Naive thymus-derived CD8-positive, alpha-beta T cell (primary cell): Measurements from ENCODE around the gene PPME1. TPM values are rescaled to one million over a fixed set of nuclear protein-coding genes. Genes with fewer than 3 reads are reported as not detected.
A peak's percentile ranks its signal among the peaks of the same experiment; 100 is the strongest.

Experiments used
- ATAC-seq, 2 donors: fragments of 150-1000 bp; cut with Tn5 transposase in 1 of 2; sonication (Bioruptor Pico), chemical (Tn5 transposase) in 1 of 2; 1 replicate in 1 of 2; 2 replicates in 1 of 2; pipeline ENCODE4 v1.10.0; 2021; ENCODE audit warnings: mild to moderate bottlenecking in 2 of 2, moderate library complexity in 2 of 2
- POLR2A ChIA-PET: fragments of 350-600 bp; sonication (Branson Sonifier 250); formaldehyde crosslinking; loops from one replicate; lab custom pipeline; 2021; ENCODE audit warnings: antibody characterized with exemption; lab: Charles Lee
- DNase-seq, 10 donors: peaks; one replicate each; pipeline versions ENCODE4 v3.0.0 to v3.0.0-alpha.2; 2020 to 2022
- H3K27ac Mint-ChIP-seq, 10 donors: one replicate each; pipeline ENCODE4 v1.8.0; 2020 to 2022; ENCODE audit warnings: mild to moderate bottlenecking in 10 of 10, mixed read lengths in 10 of 10, moderate library complexity in 4 of 10, inconsistent platforms in 1 of 10
- H3K27me3 Mint-ChIP-seq, 5 donors: one replicate each; pipeline ENCODE4 v1.8.0; 2021 to 2022; ENCODE audit warnings: mixed read lengths in 5 of 5
- H3K36me3 Mint-ChIP-seq, 3 donors: one replicate each; pipeline ENCODE4 v1.8.0; 2020 to 2022; ENCODE audit warnings: mixed read lengths in 3 of 3, mild to moderate bottlenecking in 2 of 3, inconsistent platforms in 1 of 3
- H3K4me1 Mint-ChIP-seq, 4 donors: one replicate each; pipeline ENCODE4 v1.8.0; 2021 to 2022; ENCODE audit warnings: mixed read lengths in 4 of 4
- H3K4me3 Mint-ChIP-seq, 10 donors: one replicate each; pipeline ENCODE4 v1.8.0; 2020 to 2022; ENCODE audit warnings: mild to moderate bottlenecking in 10 of 10, mixed read lengths in 10 of 10, moderate library complexity in 6 of 10, inconsistent platforms in 1 of 10
- H3K9me3 Mint-ChIP-seq, 9 donors: one replicate each; pipeline ENCODE4 v1.8.0; 2020 to 2022; ENCODE audit warnings: mixed read lengths in 9 of 9, mild to moderate bottlenecking in 3 of 9, inconsistent platforms in 1 of 9, moderate library complexity in 1 of 9
- polyA plus RNA-seq, 3 donors: library from polyadenylated mRNA; unstranded; fragments of 300-500 nt; fragmentation: Illumina TruSeq; gene quantifications; one replicate each; pipeline ENCODE4 v1.2.3, GENCODE V29; 2021
- total RNA-seq, 8 experiments: library from RNA in 2 of 8; stranded (reverse) in 2 of 8; gene quantifications; one replicate each; pipeline ENCODE4 v1.2.3 and lab custom pipeline; 2021 to 2026

PPME1 gene
- total and polyA plus RNA-seq, 5 experiments from 2014 or later = 10.3 to 23.7 (median 14.0) TPM

DNA sequence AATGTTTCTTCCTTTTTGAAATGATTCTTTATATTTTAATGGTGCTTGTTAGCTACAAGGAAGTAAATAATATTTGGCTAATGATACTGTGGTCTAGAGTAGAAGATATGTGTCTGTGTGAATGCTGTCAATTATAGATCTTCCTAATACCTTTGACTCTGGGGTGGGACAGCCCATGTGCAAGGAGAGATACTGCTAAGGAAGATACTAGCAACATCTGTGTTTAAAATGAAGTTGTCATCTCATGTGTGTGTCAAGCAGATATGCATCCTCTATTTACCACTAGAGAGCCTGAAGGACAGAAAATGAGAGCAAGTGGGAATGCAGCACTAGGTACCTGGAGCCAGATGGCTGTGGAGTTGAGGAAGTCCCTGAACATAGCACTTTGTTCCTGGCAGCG is 34.1 kb downstream of the PPME1 start:
- no peak for DNase-seq
- H3K36me3 Mint-ChIP-seq = peaks cover 15 to 52% (median 48%) of the 10 kb centered on the region in 3 donors
- no peaks in the 10 kb centered on the region for H3K27me3 Mint-ChIP-seq
- no peak for ATAC-seq
- no peak overlapping the region for H3K4me3 Mint-ChIP-seq
- H3K9me3 Mint-ChIP-seq = no peaks in the 10 kb centered on the region
- H3K4me1 Mint-ChIP-seq = peaks cover 0 to 3% (median 0%) of the 10 kb centered on the region in 4 donors
- peak overlapping the region in 1 of 10 donors; percentile 29 for H3K27ac Mint-ChIP-seq
- POLR2A ChIA-PET = no interaction called here

DNA sequence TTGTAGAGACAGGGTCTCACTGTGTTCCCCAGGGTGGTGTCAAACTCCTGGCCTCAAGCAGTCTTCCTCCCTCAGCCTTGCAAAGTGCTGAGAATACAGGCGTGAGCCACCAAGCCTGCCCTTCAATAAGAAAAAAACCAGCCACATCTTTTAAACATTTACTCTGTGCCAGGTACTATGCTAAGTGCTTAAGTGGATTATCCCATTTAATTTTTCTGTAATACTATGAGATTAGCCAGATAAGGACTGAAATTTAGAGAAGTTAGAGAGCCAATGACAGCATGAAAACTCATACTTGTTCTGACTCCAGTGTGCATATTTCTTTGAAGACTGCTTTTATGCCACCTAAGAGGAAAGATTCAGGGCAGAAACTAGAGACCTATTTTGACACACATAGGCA is 35.7 kb downstream of the PPME1 start:
- peaks cover 0 to 3% (median 0%) of the 10 kb centered on the region in 4 donors for H3K4me1 Mint-ChIP-seq
- H3K9me3 Mint-ChIP-seq = no peaks in the 10 kb centered on the region
- H3K36me3 Mint-ChIP-seq = peaks cover 15 to 63% (median 48%) of the 10 kb centered on the region in 3 donors
- no peaks in the 10 kb centered on the region for H3K27me3 Mint-ChIP-seq
- H3K4me3 Mint-ChIP-seq = no peak overlapping the region
- no peak for DNase-seq
- ATAC-seq = no peak
- no peak overlapping the region for H3K27ac Mint-ChIP-seq
- POLR2A ChIA-PET = no interaction called here

DNA sequence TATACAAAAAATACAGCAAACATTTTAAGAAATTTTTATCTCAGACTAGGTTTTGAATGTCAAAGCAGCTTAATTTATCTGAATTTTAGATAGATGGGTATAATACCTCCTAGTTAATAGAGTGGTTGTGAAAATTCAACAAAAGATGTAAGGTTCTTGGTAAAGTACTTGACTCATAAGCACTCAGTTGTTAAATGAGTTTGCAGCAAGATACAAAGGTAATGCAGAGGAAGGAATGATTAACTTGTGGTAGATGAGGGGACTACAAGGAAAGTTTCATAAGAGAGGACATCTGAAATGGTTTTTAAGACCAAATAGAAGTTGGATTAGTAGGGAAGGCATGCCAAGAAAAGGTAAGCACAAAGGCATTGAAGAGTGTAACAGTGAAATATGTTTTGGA is 37.4 kb downstream of the PPME1 start:
- H3K36me3 Mint-ChIP-seq = peaks cover 20 to 64% (median 54%) of the 10 kb centered on the region in 3 donors
- H3K4me3 Mint-ChIP-seq = no peak overlapping the region
- ATAC-seq = no peak
- peaks cover 0 to 3% (median 0%) of the 10 kb centered on the region in 4 donors for H3K4me1 Mint-ChIP-seq
- H3K27me3 Mint-ChIP-seq = no peaks in the 10 kb centered on the region
- DNase-seq = no peak
- peaks cover 0 to 2% (median 0%) of the 10 kb centered on the region in 9 donors for H3K9me3 Mint-ChIP-seq
- POLR2A ChIA-PET = interaction anchor here (0.6 kb wide), 1 partner anchor 89 kb away, joined by 5 read pairs; no protein-coding TSS in a partner anchor
- H3K27ac Mint-ChIP-seq = no peak overlapping the region

DNA sequence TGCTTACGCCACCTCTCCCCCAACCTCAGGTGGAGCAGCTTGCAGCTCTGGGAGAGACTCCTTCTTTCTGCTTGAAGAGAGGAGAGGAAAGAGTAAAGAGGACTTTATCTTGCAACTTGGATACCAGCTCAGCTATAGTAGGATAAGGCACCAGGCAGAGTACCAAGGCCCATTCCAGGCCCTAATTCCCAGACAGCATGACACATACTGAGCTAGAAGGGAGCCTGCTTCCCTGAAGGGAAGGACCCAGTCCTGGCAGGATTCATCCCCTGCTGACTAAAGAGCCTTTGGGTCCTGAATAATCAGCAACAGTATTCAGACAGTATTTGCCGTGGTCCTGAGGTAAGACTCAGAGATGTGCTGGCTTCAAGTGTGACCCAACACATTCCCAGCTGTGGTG is 41.4 kb downstream of the PPME1 start:
- peaks cover 0 to 10% (median 5%) of the 10 kb centered on the region in 9 donors for H3K9me3 Mint-ChIP-seq
- H3K27me3 Mint-ChIP-seq = no peaks in the 10 kb centered on the region
- no peak for DNase-seq
- no peak overlapping the region for H3K4me3 Mint-ChIP-seq
- POLR2A ChIA-PET = no interaction called here
- no peak overlapping the region for H3K27ac Mint-ChIP-seq
- no peak for ATAC-seq
- peaks cover 24 to 52% (median 50%) of the 10 kb centered on the region in 3 donors for H3K36me3 Mint-ChIP-seq
- peaks cover 0 to 3% (median 0%) of the 10 kb centered on the region in 4 donors for H3K4me1 Mint-ChIP-seq

DNA sequence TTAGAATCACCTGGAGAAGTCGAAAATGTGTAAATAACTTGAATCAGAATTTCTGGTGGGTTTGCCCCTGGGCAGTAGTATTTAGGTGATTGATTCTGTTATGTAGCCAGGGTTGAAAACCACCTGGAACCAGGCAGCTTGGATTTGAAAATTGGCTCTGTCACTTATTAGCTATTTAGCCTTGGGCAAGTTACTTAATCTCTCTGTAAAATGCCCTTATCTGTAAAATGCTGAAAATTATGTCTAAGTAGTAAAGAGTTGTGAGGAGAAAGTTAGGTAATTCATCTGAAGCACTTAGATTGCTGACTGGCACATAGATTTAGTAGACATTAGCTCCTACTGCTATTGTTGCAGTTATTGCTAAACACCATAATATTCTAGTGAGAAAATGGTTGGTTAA is 49.3 kb downstream of the PPME1 start:
- peak overlapping the region in 2 of 10 donors; percentile 42 to 53 for H3K27ac Mint-ChIP-seq
- no peak overlapping the region for H3K4me3 Mint-ChIP-seq
- POLR2A ChIA-PET = no interaction called here
- DNase-seq (no peak), ATAC-seq (no peak)
- peaks cover 2 to 22% (median 11%) of the 10 kb centered on the region in 3 donors for H3K36me3 Mint-ChIP-seq
- no peaks in the 10 kb centered on the region for H3K27me3 Mint-ChIP-seq
- peaks cover 0 to 1% (median 0%) of the 10 kb centered on the region in 4 donors for H3K4me1 Mint-ChIP-seq
- peaks cover 0 to 4% (median 0%) of the 10 kb centered on the region in 9 donors for H3K9me3 Mint-ChIP-seq

DNA sequence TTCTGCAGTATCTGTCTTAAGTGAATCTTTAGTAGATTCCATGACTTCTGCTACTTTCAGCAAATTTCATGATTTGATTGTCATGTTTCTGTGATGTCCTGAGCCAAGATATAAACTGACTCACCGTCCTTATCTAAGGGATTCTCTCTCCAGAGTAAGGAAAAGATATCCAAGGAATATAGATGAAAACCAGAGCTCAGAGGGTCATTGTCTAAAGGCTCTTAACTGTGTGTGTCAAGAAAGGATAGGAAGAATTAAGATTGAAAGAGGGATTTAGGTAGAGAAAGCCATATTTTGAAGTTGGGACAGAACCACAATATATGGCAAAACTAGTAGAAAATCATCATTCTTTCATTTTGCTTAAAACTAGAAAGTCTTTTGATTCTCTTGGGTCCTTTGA is 50.7 kb downstream of the PPME1 start:
- no peak overlapping the region for H3K4me3 Mint-ChIP-seq
- no peaks in the 10 kb centered on the region for H3K27me3 Mint-ChIP-seq
- H3K36me3 Mint-ChIP-seq = peaks cover 5 to 19% (median 15%) of the 10 kb centered on the region in 3 donors
- peaks cover 0 to 1% (median 0%) of the 10 kb centered on the region in 4 donors for H3K4me1 Mint-ChIP-seq
- H3K27ac Mint-ChIP-seq = peak overlapping the region in 1 of 10 donors; percentile 73
- POLR2A ChIA-PET = no interaction called here
- no peak for ATAC-seq
- DNase-seq = no peak
- peaks cover 0 to 4% (median 0%) of the 10 kb centered on the region in 9 donors for H3K9me3 Mint-ChIP-seq

DNA sequence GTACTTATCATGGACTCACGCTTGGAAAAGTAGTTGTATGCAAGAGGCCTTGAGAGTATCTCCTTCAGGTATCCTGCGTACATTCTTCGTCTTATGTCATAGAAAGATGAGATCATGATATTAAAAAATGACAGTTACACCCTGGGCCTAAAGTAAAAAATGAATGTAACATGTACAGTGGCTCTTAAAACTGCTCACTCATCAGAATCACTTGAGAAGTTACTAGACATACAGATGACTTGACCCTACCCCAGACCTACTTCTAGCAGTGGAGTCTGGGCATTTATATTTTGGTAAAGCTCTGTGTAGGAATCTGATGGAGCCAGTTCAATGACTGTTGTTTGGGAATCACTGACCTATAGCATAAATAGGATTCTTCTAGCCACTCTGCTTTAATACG is 54.5 kb downstream of the PPME1 start:
- Mint-ChIP-seq H3K36me3 (peaks cover 5 to 30% (median 28%) of the 10 kb centered on the region in 3 donors), H3K9me3 (peaks cover 0 to 4% (median 0%) of the 10 kb centered on the region in 9 donors), H3K4me1 (peaks cover 0 to 2% (median under 1%) of the 10 kb centered on the region in 4 donors), H3K27ac (peak overlapping the region in 1 of 10 donors; percentile 17), H3K4me3 (no peak overlapping the region), H3K27me3 (no peaks in the 10 kb centered on the region)
- POLR2A ChIA-PET = no interaction called here
- DNase-seq (no peak), ATAC-seq (no peak)

DNA sequence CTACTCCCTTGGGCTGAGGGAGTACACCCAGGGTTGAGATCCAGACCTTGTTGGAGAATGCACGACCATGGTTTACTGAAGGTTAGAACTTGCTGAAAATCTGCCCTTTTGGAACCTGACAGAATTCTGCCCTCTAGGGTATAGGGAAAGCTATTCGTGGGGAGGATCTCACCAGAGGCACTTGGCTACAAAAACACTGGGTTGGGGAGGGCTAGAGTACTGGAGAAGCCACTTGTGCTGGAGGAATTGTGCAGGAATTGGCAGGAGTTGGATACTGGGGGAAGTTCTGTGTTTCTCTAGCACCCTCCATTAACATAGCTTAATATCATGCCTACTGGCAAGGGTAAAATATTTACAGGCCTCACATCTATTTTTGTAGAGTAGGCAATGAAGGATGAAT is 55.8 kb downstream of the PPME1 start:
- no peak for DNase-seq
- no peak for ATAC-seq
- POLR2A ChIA-PET = no interaction called here
- Mint-ChIP-seq H3K27me3 (no peaks in the 10 kb centered on the region), H3K27ac (peak overlapping the region in 2 of 10 donors; percentile 66 to 75), H3K36me3 (peaks cover 5 to 35% (median 32%) of the 10 kb centered on the region in 3 donors), H3K9me3 (peaks cover 0 to 4% (median 0%) of the 10 kb centered on the region in 9 donors), H3K4me1 (peaks cover 2 to 9% (median 6%) of the 10 kb centered on the region in 4 donors), H3K4me3 (no peak overlapping the region)

DNA sequence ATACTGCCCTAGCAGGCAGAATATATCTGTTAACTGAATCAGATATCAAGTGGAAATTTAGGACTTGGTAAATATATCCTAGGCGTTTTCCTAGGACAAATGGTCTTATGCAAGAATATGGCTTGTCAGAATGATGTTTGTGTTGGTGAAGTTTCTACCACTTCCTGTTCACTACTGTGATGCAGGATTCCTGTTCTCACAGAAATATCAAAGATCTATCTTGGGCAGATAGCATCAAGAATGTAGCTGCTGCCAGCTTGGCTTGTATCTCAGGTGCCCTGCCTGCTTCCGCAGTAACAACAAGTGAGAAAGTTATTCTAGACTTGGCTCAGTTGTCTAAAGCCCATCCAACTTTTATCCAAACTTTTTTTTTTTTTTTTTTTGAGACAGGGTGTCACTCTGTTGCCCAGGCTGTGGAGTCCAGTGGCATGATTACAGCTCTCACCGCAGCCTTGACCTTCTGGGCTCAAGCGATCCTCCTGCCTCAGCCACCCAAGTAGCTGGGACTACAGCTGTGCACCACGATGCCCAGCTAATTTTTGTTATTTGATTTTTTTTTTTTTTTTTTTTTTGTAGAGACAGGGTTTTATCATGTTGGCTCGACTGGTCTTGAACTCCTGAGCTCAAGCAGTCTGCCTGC is 61.3 kb downstream of the PPME1 start:
- H3K36me3 Mint-ChIP-seq = peaks cover 0 to 23% (median 20%) of the 10 kb centered on the region in 3 donors
- POLR2A ChIA-PET = interaction anchor here (0.6 to 3.1 kb wide), 10 partner anchors 23 to 1921 kb away, joined by 3 to 12 read pairs (median 4); partner anchors contain the start of genes C2CD3 and PPME1
- H3K4me1 Mint-ChIP-seq = peaks cover 4 to 22% (median 14%) of the 10 kb centered on the region in 4 donors
- no peaks in the 10 kb centered on the region for H3K9me3 Mint-ChIP-seq
- H3K27me3 Mint-ChIP-seq = no peaks in the 10 kb centered on the region
- DNase-seq (peak in 8 of 10 donors; percentile 5 to 70 (median 44)), ATAC-seq (peak; percentile 98 to 99)
- H3K4me3 Mint-ChIP-seq = peak overlapping the region in 8 of 10 donors; percentile 1 to 62 (median 26)
- H3K27ac Mint-ChIP-seq = peak overlapping the region in 8 of 10 donors; percentile 54 to 94 (median 89)

DNA sequence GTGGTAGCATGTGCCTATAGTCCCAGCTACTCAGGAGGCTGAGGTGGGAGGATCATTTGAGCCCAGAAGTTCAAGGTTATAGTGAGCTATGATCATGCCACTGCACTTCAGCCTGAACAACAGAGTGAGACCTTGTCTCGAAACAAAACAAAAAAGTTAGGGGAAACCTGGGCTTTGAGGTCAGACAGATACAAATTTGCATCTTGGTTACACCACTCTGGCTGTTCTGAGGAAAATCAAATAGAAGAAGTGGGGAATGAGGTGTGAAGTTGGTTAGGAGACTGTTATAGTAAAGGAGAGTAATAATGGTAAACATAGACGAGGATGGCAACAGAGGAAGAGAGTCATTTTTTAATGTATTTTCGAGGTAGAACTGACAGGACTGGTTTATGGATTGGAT is 62.6 kb downstream of the PPME1 start:
- Mint-ChIP-seq H3K4me1 (peaks cover 4 to 22% (median 14%) of the 10 kb centered on the region in 4 donors), H3K27ac (no peak overlapping the region)
- no peak for DNase-seq

DNA sequence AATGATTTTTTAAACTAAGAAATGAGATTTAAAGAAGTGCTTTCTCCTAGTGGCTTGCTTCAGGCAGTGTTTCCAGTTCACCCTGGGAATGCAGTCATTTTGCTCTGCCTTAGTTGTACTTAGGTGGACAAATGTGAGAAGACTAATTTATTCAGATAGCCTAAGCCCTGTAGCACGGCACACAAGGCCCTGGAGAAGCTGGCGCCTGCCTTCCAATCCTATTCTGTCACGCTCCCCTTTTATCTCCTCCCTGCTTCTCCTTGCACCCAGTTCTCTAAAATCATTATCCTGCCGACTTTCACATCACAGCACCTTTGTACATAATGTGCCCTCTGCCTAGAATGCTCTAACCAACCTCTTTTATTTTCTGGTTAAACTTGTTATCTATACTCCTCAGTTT is 64.0 kb downstream of the PPME1 start:
- peaks cover 4 to 20% (median 14%) of the 10 kb centered on the region in 4 donors for H3K4me1 Mint-ChIP-seq
- H3K27ac Mint-ChIP-seq = no peak overlapping the region
- peaks cover 4 to 32% (median 29%) of the 10 kb centered on the region in 3 donors for H3K36me3 Mint-ChIP-seq
- DNase-seq (no peak), ATAC-seq (no peak)
- H3K27me3 Mint-ChIP-seq = no peaks in the 10 kb centered on the region
- H3K9me3 Mint-ChIP-seq = no peaks in the 10 kb centered on the region
- POLR2A ChIA-PET = interaction anchor here (3.1 kb wide), 1 partner anchor 64 kb away, joined by 12 read pairs; the partner anchor contains the start of genes C2CD3 and PPME1
- no peak overlapping the region for H3K4me3 Mint-ChIP-seq

More for the DNA sequence above, 62.6 kb downstream of the PPME1 start:
- POLR2A ChIA-PET = interaction anchor here (3.1 kb wide), 1 partner anchor 62 kb away, joined by 12 read pairs; the partner anchor contains the start of genes C2CD3 and PPME1
- H3K27me3 Mint-ChIP-seq = no peaks in the 10 kb centered on the region
- no peak for ATAC-seq
- H3K36me3 Mint-ChIP-seq = peaks cover 0 to 28% (median 18%) of the 10 kb centered on the region in 3 donors
- H3K9me3 Mint-ChIP-seq = no peaks in the 10 kb centered on the region
- H3K4me3 Mint-ChIP-seq = no peak overlapping the region

DNA sequence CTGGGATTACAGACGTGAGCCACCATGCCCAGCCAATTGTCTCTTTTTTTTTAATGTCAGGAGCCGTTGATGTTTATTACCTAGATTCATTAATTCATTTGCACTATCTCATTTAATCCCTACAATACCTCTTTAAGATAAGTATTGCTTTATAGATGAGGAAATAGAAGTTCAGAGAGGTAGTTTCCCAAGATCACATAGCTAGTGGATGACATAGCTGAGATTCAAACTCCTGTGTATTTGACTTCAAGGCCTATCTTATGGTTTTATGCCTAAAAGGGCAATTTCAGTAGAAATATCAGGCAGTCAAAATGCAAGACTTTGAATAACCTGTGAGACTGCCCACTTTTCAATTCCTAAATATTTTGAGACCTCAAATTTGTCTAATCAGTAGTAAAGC is 66.5 kb downstream of the PPME1 start:
- no peak overlapping the region for H3K4me3 Mint-ChIP-seq
- H3K9me3 Mint-ChIP-seq = no peaks in the 10 kb centered on the region
- ATAC-seq (no peak), DNase-seq (no peak)
- POLR2A ChIA-PET = no interaction called here
- no peaks in the 10 kb centered on the region for H3K27me3 Mint-ChIP-seq
- H3K36me3 Mint-ChIP-seq = peaks cover 5 to 38% (median 29%) of the 10 kb centered on the region in 3 donors
- H3K27ac Mint-ChIP-seq = no peak overlapping the region
- H3K4me1 Mint-ChIP-seq = peaks cover 0 to 6% (median 3%) of the 10 kb centered on the region in 4 donors

DNA sequence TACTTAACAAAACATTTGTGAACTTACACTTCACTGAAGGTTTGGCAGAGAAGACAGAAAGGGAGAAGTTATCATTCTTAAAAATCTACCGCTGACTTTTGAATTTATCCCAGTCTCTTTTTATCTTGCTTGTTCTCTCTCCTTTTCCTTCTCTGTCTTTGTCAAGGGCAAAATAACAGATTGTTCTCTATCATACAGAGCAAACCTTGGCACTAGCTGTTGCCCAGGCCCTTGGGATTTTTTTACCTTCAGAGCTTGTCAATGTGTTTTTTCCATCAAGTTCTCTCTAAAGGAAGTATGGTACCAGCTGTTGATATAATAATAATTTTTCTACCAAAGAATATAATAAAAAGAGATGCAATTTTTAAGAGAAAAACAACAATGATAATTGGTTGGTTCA is 67.2 kb downstream of the PPME1 start:
- Mint-ChIP-seq H3K27ac (no peak overlapping the region), H3K9me3 (no peaks in the 10 kb centered on the region), H3K36me3 (peaks cover 5 to 40% (median 29%) of the 10 kb centered on the region in 3 donors), H3K4me1 (peaks cover 0 to 2% (median under 1%) of the 10 kb centered on the region in 4 donors), H3K4me3 (no peak overlapping the region), H3K27me3 (no peaks in the 10 kb centered on the region)
- no peak for DNase-seq
- POLR2A ChIA-PET = no interaction called here
- no peak for ATAC-seq
